Stimulated activated effector memory CD8-positive, alpha-beta T cell treated with anti-CD3 and anti-CD28 coated beads, Interleukin-12 subunit alpha, Interleukin-12 subunit beta, amount 100 ng/mL, for 72 hours (primary cell): ENCODE data around the gene UPP1.

Experiments
- ATAC-seq: fragments of 150-1000 bp; cut with Tn5 transposase; 2 replicates; pipeline ENCODE4 v1.10.0; 2021
- DNase-seq, 2 donors: peaks; one replicate each; pipeline ENCODE4 v3.0.0; 2021 to 2022; ENCODE audit warnings: low spot score in 2 of 2
- H3K27ac Mint-ChIP-seq: one replicate; pipeline ENCODE4 v1.8.0; 2022; ENCODE audit warnings: mild to moderate bottlenecking, mixed read lengths
- H3K36me3 Mint-ChIP-seq: one replicate; pipeline ENCODE4 v1.8.0; 2022; ENCODE audit warnings: mild to moderate bottlenecking, mixed read lengths
- H3K4me1 Mint-ChIP-seq: one replicate; pipeline ENCODE4 v1.8.0; 2022; ENCODE audit warnings: mixed read lengths
- H3K4me3 Mint-ChIP-seq: one replicate; pipeline ENCODE4 v1.8.0; 2022; ENCODE audit warnings: mild to moderate bottlenecking, mixed read lengths
- H3K9me3 Mint-ChIP-seq: one replicate; pipeline ENCODE4 v1.8.0; 2022; ENCODE audit warnings: mixed read lengths

UPP1 gene

GRCh38 chr7:48089046-48090003 is at the start of gene UPP1:
TSS of gene UPP1 (plus strand) at chr7:48089265. CDS start at chr7:48094784, 5,519 bp downstream.
- Mint-ChIP-seq H3K9me3 (no peaks in the 10 kb centered on the region), H3K4me3 (peak within 1 kb of the TSS; percentile 78), H3K27ac (peak within 1 kb of the TSS; percentile 96), H3K4me1 (peaks cover 74% of the 10 kb centered on the region), H3K36me3 (peaks cover 68% of the 10 kb centered on the region)
- ATAC-seq (peak; percentile 80), DNase-seq (no peak)

GRCh38 chr7:48040944-48041652 is 48.0 kb upstream of the UPP1 start:
- Mint-ChIP-seq H3K4me3 (peak overlapping the region; percentile 54), H3K9me3 (no peaks in the 10 kb centered on the region), H3K27ac (peak overlapping the region; percentile 91), H3K4me1 (peaks cover 58% of the 10 kb centered on the region), H3K36me3 (peaks cover 8% of the 10 kb centered on the region)
- DNase-seq (no peak), ATAC-seq (peak; percentile 29)

- Mint-ChIP-seq H3K9me3 (no peaks in the 10 kb centered on the region), H3K4me1 (peaks cover 56% of the 10 kb centered on the region), H3K27ac (peak overlapping the region; percentile 91), H3K4me3 (peak overlapping the region; percentile 54), H3K36me3 (peaks cover 7% of the 10 kb centered on the region)
- ATAC-seq (peak; percentile 72), DNase-seq (no peak)
These were observed 47.5 kb upstream of the UPP1 start for GRCh38 chr7:48041653-48041970.

- H3K9me3 Mint-ChIP-seq, result no peaks in the 10 kb centered on the region
- peaks cover 7% of the 10 kb centered on the region for H3K36me3 Mint-ChIP-seq
- H3K27ac Mint-ChIP-seq, result peak overlapping the region; percentile 91
- H3K4me1 Mint-ChIP-seq, result peaks cover 56% of the 10 kb centered on the region
- H3K4me3 Mint-ChIP-seq, result peak overlapping the region; percentile 54
- DNase-seq (no peak), ATAC-seq (no peak)
These were observed 46.8 kb upstream of the UPP1 start for GRCh38 chr7:48042216-48042615.

GRCh38 chr7:48042636-48043035 is 46.4 kb upstream of the UPP1 start:
- Mint-ChIP-seq H3K27ac (peak overlapping the region; percentile 91), H3K4me3 (peak overlapping the region; percentile 54), H3K36me3 (peaks cover 7% of the 10 kb centered on the region), H3K4me1 (peaks cover 56% of the 10 kb centered on the region), H3K9me3 (no peaks in the 10 kb centered on the region)
- ATAC-seq (no peak), DNase-seq (no peak)

- peaks cover 68% of the 10 kb centered on the region for H3K4me1 Mint-ChIP-seq
- H3K9me3 Mint-ChIP-seq, result no peaks in the 10 kb centered on the region
- no peak for DNase-seq
- peaks cover 7% of the 10 kb centered on the region for H3K36me3 Mint-ChIP-seq
- H3K4me3 Mint-ChIP-seq, result peak overlapping the region; percentile 36
- peak overlapping the region; percentile 81 for H3K27ac Mint-ChIP-seq
- no peak for ATAC-seq
These were observed 43.8 kb upstream of the UPP1 start for GRCh38 chr7:48045195-48045765.

GRCh38 chr7:48046458-48046857 is 42.6 kb upstream of the UPP1 start:
- ATAC-seq (peak; percentile 27), DNase-seq (no peak)
- Mint-ChIP-seq H3K9me3 (no peaks in the 10 kb centered on the region), H3K36me3 (peaks cover 2% of the 10 kb centered on the region), H3K4me3 (peak overlapping the region; percentile 36), H3K4me1 (peaks cover 57% of the 10 kb centered on the region), H3K27ac (peak overlapping the region; percentile 81)

- Mint-ChIP-seq H3K36me3 (peaks cover 6% of the 10 kb centered on the region), H3K4me1 (peaks cover 55% of the 10 kb centered on the region), H3K4me3 (no peak overlapping the region), H3K27ac (no peak overlapping the region), H3K9me3 (no peaks in the 10 kb centered on the region)
- DNase-seq (no peak), ATAC-seq (no peak)
These were observed 41.0 kb upstream of the UPP1 start for GRCh38 chr7:48048113-48048512.

GRCh38 chr7:48049850-48050249 is 39.2 kb upstream of the UPP1 start:
- no peak overlapping the region for H3K27ac Mint-ChIP-seq
- H3K4me3 Mint-ChIP-seq, result no peak overlapping the region
- no peaks in the 10 kb centered on the region for H3K9me3 Mint-ChIP-seq
- DNase-seq (no peak), ATAC-seq (peak; percentile 53)
- peaks cover 6% of the 10 kb centered on the region for H3K36me3 Mint-ChIP-seq
- peaks cover 45% of the 10 kb centered on the region for H3K4me1 Mint-ChIP-seq

- H3K9me3 Mint-ChIP-seq, result peaks cover 5% of the 10 kb centered on the region
- DNase-seq (no peak), ATAC-seq (peak; percentile 98)
- H3K4me1 Mint-ChIP-seq, result peaks cover 29% of the 10 kb centered on the region
- H3K4me3 Mint-ChIP-seq, result no peak overlapping the region
- H3K36me3 Mint-ChIP-seq, result peaks cover 6% of the 10 kb centered on the region
- H3K27ac Mint-ChIP-seq, result peak overlapping the region; percentile 89
These were observed 36.3 kb upstream of the UPP1 start for GRCh38 chr7:48052748-48053147.

GRCh38 chr7:48053736-48054135 is 35.3 kb upstream of the UPP1 start:
- H3K27ac Mint-ChIP-seq, result no peak overlapping the region
- H3K4me1 Mint-ChIP-seq, result peaks cover 28% of the 10 kb centered on the region

GRCh38 chr7:48058990-48059389 is 30.1 kb upstream of the UPP1 start:
- no peak overlapping the region for H3K27ac Mint-ChIP-seq
- ATAC-seq, result no peak

More at GRCh38 chr7:48053736-48054135, 35.3 kb upstream of the UPP1 start:
- DNase-seq (no peak), ATAC-seq (no peak)
- H3K9me3 Mint-ChIP-seq, result peaks cover 5% of the 10 kb centered on the region
- no peak overlapping the region for H3K4me3 Mint-ChIP-seq
- H3K36me3 Mint-ChIP-seq, result peaks cover 6% of the 10 kb centered on the region

GRCh38 chr7:48059706-48060105 is 29.4 kb upstream of the UPP1 start:
- H3K4me3 Mint-ChIP-seq, result no peak overlapping the region
- H3K9me3 Mint-ChIP-seq, result peaks cover 5% of the 10 kb centered on the region
- H3K4me1 Mint-ChIP-seq, result no peaks in the 10 kb centered on the region
- no peak for ATAC-seq
- no peak overlapping the region for H3K27ac Mint-ChIP-seq
- DNase-seq, result no peak
- H3K36me3 Mint-ChIP-seq, result no peaks in the 10 kb centered on the region

More at GRCh38 chr7:48058990-48059389, 30.1 kb upstream of the UPP1 start:
- peaks cover 5% of the 10 kb centered on the region for H3K9me3 Mint-ChIP-seq
- no peak for DNase-seq
- H3K4me3 Mint-ChIP-seq, result no peak overlapping the region
- no peaks in the 10 kb centered on the region for H3K4me1 Mint-ChIP-seq
- H3K36me3 Mint-ChIP-seq, result no peaks in the 10 kb centered on the region

- Mint-ChIP-seq H3K9me3 (no peaks in the 10 kb centered on the region), H3K36me3 (no peaks in the 10 kb centered on the region), H3K27ac (no peak overlapping the region), H3K4me1 (no peaks in the 10 kb centered on the region), H3K4me3 (no peak overlapping the region)
- ATAC-seq (no peak), DNase-seq (no peak)
These were observed 25.1 kb upstream of the UPP1 start for GRCh38 chr7:48063985-48064384.

GRCh38 chr7:48067475-48067874 is 21.6 kb upstream of the UPP1 start:
- Mint-ChIP-seq H3K36me3 (no peaks in the 10 kb centered on the region), H3K9me3 (peaks cover 7% of the 10 kb centered on the region), H3K4me3 (no peak overlapping the region), H3K27ac (no peak overlapping the region), H3K4me1 (no peaks in the 10 kb centered on the region)
- DNase-seq (no peak), ATAC-seq (no peak)
